ENCODE results near the gene WIPF1.

WIPF1 gene, protein sequence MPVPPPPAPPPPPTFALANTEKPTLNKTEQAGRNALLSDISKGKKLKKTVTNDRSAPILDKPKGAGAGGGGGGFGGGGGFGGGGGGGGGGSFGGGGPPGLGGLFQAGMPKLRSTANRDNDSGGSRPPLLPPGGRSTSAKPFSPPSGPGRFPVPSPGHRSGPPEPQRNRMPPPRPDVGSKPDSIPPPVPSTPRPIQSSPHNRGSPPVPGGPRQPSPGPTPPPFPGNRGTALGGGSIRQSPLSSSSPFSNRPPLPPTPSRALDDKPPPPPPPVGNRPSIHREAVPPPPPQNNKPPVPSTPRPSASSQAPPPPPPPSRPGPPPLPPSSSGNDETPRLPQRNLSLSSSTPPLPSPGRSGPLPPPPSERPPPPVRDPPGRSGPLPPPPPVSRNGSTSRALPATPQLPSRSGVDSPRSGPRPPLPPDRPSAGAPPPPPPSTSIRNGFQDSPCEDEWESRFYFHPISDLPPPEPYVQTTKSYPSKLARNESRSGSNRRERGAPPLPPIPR

DNA sequence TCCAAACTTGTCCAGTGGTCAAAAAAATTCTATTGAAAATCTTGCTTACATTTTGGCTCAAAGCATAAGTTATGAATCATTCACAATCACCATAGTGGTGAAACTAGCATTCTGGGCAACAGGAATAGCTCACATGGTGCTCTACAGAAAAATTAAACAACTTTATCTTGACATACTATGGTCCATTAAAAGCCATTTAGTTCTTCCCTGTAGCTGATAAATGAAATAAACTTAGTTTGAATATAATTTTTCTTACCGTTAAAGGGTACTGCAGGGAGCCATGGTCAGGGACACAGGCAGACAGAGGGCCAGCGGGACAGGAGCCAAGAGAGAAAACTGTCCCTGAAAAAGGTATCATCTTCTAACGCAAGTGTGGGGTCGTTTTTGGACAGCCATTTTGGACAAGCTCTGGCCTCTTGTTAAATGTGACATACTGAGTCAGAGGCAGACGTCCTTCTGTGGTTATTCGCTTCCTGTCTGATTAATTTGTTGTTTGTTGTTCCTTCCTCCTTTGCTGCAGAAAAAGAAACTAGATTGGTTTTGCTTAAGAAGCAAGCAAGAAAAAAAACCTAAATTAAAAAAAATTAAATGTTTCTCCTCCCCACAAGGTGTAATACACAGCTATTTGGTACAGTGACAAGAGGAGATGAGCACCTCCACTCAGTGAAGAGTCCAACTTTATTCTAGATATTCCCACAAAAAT is at the start of gene WIPF1:
Gene WIPF1 (minus strand): TSS at position 460 of the 703 bp plus-strand sequence. CDS start 12,231 bp downstream, outside the sequence.
- peak; percentile 80 for DNase-seq

DNA sequence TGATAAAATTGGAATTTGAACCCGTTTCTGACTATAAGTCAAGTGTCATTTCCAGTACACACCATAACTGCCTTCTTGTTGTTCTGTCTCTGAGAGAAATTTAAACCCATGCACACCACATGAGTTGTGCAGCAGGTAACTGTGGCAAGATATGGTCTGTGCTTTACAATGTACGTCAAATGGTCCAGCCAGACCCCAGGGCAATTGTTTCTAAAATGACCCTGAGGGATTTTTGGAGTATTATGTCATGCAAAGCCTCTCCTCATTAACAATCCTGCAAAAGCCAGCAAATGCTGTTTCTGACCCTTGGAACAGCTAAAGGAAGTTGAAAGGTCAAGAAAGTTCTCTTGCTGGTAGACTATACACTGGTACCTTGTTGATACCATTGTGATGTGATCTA is 47.7 kb upstream of the WIPF1 start:
- no peak for DNase-seq

DNA sequence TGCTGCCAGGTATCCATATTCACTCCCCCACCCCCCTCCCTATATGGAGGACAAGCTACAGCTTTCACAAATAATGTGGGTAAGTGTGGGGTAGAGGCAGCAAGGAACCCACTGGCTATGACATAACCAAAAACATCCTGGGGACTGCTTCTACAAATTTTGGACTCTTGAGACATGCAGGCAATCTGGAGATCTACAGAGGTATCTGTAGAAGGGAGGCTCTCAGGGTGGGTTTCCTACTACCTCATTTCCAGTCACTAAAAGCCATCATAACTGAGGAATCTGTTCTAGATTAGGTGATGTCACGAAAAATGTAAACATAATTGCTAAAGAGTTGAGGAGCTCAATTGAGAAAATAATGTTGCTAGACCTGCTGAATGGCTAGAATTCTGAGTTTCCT is 46.8 kb upstream of the WIPF1 start:
- DNase-seq, result no peak

DNA sequence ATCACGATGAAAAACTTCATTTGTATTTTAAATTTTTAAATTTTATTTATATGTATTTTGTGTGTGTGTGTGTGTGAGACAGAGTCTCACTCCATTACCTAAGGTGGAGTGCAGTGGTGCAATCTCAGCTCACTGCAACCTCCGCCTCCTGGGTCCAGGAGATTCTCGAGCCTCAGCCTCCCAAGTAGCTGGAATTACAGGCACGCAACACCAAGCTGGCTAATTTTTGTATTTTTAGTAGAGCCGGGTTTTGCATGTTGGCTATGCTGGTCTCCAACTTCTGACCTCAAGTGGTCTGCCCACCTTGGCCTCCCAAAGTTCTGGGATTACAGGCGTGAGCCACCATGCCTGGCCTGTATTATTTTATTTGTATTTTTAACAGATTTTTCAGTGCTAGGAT is 45.8 kb upstream of the WIPF1 start:
- no peak for DNase-seq

DNA sequence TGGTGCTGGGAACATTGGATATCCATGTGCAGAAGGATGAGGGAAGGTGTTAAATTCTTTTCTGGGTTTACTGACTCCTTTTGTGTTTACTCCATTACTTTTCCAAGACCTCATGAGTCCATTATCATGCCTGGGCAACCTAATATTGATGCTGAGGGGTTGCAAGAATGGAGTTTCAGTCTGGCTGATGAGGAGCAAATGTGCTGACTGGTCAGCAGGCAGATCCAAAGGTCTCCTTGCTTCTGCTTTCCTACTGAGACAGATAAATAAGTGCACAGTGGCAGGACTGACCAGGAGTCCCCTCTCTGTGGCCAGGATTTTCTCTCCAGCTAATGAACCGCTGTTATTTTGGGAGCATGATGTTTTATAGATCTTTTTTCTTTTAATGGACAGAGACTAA is 43.6 kb upstream of the WIPF1 start:
- no peak for DNase-seq

DNA sequence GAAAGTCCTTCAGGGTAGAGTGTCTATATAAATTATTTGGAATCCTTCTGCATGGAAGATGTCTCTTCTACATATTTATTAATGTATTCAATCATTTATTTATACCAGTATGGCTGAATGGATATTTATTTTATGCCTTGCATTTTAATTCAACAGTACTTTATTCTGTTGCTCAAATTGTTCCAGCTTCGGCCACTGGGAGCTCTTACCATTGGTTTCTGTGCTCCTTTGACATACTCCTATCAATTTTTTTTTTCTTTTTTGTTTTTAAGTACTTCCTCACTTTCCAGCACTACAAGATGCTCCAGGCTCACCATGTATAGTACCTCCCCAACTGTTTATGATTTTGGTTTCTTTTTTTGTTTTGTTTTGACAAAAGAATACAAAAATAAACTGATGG is 39.4 kb upstream of the WIPF1 start:
- no peak for DNase-seq

DNA sequence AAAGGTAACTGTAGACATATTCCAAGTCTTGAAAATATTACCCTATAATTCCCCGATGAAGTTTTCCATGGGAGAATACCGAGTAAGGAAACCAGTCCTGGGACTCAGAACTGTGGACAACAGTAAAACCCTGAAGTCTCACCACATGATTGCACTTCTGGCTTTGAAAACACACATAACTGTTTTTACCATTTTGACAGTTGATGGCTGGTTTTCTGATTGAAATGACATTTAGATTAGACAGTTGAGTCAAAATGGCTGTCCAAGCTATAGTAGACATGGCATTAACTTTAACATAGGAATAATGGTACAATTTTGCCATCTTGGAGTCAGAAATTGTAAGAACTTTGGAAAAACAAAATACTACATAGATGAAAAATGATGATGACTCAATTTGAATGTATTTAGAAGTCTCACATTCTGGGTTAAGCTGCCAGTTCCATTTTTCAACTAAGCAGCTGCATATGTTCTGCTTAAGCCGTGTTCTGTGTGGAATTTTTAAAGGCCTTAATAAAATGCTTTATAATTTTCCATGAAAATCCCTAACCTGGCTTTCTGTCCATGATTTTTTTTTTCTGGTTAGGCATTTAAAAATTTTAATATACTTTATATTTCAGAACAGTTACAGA is 38.3 kb upstream of the WIPF1 start:
- DNase-seq, result no peak

DNA sequence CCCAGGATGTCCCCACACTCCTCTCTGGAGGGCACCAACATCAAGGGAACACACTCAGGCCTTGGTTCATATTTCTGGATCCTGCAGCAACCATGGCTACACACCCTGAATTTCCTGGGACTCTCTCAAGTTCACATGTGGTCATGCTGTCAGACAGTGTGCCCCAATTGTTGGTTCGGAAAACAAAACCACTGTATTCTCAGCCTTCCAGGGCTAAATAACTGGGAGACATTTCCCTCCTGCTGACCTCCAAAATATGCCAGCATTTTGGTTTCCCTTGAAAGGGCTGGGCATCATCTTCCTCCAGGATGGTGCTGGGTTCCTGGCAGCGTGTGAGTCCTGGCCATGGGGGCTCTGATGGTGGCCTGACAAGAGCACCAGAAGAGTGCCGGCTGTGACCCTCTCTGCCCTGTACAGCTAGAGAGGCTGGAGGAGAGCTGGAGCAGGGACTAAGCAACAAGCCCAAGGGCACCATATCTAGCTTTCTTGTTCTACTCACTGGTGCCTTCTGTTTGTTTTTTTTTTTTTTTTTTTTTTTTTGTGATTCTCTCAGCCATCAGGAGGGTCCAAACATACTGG is 37.5 kb upstream of the WIPF1 start:
- no peak for DNase-seq

DNA sequence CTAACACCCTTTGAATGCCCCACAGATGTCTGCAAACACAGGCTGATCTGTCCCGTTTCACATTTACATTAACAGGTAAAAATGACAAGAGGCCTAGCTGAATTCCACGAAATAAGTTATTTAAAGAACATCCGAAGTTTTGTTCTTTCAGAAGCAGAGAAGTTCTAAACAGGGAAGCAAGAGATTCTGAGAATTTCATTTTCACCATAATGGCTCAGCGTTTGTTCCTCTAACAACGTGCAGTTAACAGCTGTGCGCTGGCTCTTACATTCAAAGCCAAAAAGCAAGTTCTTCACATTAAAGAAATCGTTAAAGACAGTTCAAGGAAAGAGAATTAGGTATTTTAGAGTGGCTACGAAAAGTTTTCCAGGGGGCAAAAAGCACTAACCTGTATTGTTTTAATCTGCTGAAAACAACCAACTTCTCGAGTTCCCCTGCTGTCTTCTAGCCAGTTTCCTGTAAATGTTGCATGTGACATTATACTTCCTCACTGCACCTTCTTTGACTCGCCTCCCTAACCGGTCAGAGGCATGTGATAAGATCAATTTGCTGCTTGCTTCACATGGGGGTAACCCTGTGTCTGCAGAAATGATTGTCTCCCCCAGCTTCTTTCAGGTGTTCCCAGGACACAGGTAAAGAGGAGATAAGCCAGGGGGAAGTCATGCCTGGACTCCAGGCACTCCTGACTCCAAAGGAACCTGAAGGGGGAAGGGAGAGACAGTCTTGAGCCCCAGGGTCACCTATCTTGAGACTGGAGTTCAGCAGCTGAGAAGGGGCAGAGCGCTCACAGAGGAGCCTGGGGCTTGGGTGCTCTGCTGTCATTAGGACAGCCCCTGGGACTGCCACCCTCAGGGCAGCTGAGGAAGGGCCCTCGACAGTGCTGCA is 36.8 kb upstream of the WIPF1 start:
- DNase-seq, result peak; percentile 59

DNA sequence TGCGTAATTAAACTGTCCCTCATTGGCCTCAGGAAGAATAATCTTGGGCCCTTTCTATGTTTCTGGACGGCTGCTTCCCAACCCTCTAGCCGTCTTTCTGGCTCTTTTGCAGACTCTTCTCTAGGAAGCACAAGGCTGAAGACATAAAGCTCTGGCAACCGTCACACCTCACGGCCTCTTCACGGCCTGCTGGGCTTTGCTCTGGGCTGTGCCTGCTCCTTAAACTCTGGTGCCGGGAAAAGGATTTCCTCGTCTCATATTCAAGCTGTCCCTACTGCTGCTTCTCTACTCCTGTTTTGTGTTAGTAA is 36.0 kb upstream of the WIPF1 start:
- DNase-seq, result no peak

DNA sequence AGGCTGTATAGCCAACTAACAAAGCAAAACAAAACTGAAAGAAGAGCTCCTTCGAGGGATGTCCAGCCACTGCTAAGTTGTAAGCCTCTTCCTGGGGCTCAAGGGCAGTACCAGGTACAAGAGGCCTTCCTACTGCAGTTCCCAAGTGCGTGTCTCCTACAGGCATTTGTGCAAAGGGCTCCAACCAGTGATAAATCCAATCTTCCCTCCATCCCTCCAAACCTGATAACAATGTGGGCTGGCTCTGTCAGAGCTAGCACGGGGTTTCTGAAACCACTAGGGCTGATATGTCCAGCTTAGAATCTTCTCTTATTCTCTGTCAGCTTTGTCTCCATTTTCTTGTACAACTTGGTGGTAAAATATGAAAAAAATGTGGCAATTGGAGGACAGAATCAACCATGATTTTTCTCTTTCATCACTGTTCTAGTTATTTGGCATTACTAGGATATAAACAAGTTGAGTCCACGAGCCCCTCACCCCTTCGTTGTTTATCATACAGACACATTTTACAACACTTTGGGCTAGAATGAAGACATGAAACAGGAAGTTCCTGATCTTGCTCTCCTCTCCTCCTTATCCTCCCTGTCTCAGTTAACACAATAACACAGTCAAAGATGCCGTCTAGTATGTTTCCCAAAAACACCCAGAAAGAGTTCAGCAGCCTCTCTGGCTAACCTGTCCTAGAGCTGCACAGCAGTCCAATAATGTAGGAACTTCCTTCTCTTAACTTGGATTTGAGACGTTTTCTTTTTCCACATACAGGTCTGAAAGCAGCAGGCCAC is 35.4 kb upstream of the WIPF1 start:
- DNase-seq, result no peak

DNA sequence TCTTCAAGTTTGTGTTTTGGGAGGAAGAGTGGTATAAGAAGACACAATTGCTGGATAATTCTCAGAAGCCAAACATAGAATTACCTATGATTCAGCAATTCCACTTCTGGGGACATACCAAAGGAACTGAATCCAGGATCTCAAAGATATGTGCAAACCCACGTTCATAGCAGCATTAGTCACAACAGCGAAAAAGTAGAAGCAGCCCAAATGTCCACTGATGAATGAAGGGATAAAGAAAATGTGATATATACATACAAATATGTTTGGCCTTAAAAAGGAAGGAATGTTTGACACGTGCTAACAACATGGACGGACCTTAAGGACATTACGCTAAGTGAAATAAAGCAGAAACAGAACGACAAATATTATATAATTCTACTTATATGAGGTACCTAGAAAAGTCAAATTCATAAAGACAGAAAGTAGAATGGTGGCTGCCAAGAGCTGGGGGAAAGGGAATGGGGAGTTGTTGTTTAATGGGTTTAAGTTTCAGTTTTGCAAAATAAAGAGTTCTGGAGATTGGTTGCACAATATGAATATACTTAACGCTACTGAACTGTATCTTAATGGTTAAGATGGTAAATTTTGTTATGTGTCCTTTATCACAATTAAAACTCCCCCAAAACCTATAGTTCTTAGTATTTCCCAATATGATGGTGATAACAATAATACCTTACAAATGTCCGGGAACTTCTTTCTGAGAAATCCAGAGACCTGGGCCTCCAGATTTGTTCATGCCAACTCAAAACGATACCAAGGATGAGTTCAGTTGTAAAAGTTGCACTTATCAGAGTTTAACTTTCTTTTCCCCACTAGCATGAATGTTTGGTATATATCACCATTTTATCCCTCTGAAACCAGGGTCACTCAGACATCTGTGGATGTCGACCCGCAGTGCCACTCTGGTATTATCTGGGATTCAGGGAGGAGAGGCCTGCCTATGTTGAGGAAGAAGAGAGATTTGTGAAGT is 33.7 kb upstream of the WIPF1 start:
- no peak for DNase-seq

DNA sequence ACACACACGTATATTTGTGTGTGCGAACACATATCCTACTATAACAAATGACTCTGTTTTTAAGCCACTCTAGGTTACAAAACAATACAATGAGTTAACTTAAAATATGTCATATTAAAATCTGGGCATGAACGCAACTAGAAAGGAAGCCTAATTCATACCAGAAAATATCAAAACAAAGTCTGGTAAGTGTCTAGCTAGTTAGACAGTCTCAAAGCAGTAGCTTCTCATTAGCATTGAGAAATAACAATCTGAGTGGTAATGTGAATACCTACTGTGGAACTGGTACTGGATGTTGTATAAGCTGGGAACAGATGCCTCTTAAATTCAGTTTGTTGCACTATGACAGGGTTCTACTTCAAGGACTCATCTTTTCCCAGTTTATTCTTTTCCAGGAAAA is 32.5 kb upstream of the WIPF1 start:
- DNase-seq, result no peak

DNA sequence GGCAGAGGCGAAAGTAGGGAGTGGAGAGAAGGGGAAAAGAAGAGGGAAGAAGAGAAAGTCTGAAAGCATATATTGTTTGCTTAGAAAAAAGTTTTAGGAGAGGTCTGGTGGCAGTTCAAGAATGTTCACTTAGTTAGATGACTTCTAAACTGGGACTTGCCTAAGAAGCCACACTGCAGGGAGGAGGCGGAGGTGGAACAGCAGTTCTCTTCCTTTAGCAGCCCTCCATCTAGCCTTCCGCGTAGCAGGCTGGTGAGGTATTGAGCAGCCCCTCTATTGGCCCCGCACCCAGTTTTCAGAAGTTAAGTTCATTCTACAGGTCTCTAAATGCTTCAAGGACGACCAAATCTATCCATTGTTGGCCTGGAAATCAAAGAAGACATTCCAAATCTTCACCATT is 31.9 kb upstream of the WIPF1 start:
- no peak for DNase-seq

DNA sequence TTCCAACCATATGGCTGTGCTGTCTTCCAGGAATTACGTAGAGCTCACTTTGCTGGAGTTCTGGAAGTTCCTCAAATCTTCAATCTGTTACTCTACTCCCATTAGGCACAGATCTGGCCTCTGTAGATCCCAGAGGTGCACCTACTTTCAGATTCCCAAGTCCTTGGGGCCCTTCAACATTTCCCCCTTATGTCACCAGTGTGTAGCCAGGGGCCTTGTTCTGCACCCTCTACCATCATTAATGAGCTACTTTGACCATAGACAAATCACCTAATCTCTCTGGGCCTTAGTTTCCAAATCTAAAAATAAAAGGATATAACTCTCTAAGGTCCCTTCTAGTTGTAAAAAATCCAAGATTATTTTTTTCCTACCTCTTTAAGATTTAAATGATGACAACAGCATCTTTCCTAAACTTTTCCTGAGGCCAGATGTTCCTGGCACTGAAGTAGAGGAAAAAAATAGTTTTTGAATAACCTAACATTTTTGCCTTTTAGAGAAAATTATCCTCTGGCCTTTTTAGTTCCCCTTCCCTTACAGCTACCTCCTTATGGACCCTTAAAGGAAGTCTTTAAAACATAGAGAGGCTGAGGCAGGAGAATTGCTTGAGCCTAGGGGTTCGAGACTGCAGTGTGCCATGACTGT is 31.0 kb upstream of the WIPF1 start:
- no peak for DNase-seq

DNA sequence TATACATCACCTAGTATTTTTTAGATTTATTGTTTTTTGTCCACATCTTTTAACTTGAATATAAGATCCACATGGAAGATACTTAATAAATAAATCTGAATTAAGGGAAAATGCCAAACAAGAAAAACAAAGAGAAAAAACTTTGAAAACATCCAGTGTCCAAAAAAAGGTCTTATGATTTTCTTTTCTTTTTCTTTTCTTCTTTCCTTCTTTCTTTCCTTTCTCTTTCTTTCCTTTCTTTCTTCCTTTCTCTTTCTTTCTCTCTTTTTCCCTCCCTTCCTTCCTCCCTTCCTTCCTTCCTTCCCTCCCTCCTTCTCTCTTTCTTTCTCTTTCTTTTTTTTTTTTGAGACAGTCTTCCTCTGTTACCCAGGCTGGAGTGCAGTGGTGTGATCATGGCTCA is 29.6 kb upstream of the WIPF1 start:
- no peak for DNase-seq

DNA sequence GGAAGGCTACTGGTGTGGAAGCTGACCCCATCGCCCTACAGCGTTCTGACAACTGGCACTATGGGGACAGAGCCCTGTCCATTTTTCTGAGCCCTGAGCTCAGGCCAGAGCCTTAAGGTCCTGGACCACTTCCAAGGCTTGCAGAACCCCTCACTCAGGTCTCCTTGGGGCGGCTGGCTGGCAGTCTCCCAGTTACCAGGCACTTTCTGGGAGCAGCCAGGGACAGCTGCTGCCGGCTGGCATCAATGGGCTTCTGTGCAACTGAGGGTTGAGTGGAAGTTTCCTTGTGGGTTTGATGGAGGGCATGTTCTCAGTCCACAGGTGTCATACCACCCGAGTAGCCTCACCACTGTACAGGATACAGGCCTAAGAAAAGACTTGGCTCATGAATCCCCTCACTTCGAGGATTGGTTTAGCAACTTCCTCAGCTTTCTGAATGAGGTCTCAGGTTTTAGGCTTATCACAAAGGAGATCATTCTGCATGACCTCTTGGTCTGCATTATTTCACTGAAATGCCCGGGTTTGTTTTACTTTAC is 27.4 kb upstream of the WIPF1 start:
- no peak for DNase-seq

DNA sequence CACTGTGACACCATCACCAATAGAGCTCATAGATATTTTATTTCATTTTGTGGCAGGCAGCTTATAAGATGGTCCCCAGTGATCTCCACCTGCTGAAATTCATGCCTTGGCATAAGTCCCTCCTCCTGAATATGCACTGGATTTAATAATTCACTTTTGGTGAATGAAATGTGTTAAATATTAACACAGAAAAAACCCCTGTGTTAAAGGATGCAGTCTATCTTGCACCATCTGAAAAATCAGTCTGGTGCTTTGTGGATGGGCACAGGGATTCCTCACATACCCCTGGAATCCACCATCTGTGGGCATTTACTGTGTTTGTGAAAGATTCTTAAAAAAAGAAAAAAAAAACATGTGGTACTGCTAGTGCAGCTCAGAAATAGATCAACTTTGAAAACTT is 26.1 kb upstream of the WIPF1 start:
- DNase-seq, result no peak

DNA sequence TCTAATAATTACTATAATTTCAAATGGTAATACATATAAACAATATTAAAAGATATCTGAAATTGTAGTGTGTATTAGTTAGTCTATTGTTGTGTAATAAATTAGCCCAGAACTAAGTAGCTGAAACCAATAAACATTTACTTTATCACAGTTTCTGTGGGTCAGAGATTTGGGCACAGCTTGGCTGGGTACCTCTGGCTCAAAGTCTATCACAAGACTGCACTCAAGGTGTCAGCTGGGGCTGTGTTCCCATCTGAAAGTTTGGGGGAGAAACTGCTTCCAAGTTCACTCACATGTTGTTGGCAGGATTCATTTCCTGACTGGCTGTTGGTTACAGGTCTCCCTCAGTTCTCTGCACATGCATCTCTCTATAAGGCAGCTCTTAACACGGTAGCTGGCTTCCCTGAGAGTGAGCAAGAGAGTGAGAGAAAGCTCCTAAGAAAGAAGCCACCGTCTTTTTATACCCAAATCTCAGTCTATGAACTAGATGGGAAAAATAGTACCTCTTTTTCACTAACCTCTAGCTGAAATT is 25.6 kb upstream of the WIPF1 start:
- DNase-seq, result no peak

Data from CD4-positive, alpha-beta T cell treated with Interleukin-15 for 1 hour (primary cell).